ENCODE results near the gene CBX2. TPM values are rescaled to one million over a fixed set of nuclear protein-coding genes. Genes with fewer than 3 reads are reported as not detected.

CBX2 gene
- total and polyA plus RNA-seq, 2 of the 4 experiments (the other 2 are of a cell fraction): 2.0 to 3.2 TPM

DNA sequence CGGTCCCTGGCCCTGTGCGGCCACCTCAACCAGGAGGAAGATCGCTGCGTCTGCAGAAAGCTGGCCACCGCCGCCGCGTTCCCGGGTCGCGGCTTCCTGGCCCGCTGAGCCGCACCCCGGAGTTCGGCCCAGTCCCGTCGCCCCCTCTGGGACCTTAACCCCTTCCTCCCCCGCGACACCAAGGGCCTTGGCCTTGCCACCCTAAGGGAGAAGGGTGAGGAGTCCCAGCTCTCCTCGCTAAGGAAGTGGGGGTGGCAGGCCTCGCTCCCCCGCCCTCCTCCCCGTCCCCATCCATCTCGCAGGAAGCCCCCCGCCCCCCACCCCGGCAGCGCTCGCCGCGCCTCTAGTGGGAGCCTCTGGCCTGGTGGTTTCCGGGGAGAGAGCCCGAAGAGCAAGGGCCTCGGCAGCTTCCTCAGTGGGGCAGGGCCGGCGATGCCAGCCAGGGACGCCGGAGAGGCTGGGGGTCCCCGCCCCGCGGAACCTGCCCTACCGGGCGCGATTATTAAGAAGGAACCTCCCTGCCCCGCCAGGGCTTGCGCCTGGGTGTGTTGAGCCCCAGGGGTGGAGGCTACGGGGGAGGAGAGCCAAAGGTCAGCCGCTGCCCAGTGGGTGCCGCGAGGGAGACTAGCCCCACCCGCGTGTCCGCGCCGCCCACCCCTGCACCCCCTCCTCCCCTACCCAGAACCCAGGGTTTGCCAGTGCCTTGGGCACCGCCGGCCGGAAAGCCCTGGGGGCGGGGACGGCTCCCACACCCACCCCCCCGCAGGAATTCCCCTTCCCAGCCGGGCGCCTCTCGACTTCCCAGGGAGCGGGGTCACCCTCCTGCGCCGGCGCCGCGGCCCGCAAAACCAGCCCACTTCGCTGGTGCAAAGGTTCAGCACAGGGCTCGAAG is 54.5 kb downstream of the CBX2 start:
- Histone ChIP-seq H4K20me1 (ENCODE audit: insufficient read depth, low read length) (peaks cover 48% of the 10 kb centered on the region), H2BK120ac (ENCODE audit: low read depth, low read length) (no peak overlapping the region), H3K9me1 (ENCODE audit: insufficient read depth, low read length) (peaks cover 6% of the 10 kb centered on the region; the same call in 1 of the 2 replicates), H4K8ac (ENCODE audit: low read depth in 2 of 2, low read length in 2 of 2) (0 out of 4 replicates have a peak overlapping the region, but pooled peaks of 1 of the 2 experiments have one; percentile 56), H3K27ac (ENCODE audit: insufficient read depth, low read length) (no peak overlapping the region), H3K23ac (ENCODE audit: low read depth, low read length) (no peak overlapping the region), H3K4me1 (ENCODE audit: control insufficient read depth, insufficient read depth, low read length) (peaks cover 20% of the 10 kb centered on the region), H2BK5ac (ENCODE audit: low read depth, low read length, poor library complexity, severe bottlenecking) (no peak overlapping the region), H3K4me3 (ENCODE audit: insufficient read depth, low read depth, low read length) (no peak overlapping the region), H2AK5ac (ENCODE audit: low read depth, low read length) (peak overlapping the region; percentile 48; the same call in 1 of the 2 replicates), H3K14ac (replicated peaks; ENCODE audit: low read depth, low read length) (0 out of 2 replicates have a peak overlapping the region, but pooled peaks have one; percentile 32), H3K4me2 (ENCODE audit: low read depth, low read length) (peak overlapping the region; percentile 36; the same call in 1 of the 2 replicates), H3K56ac (ENCODE audit: extremely low read depth, insufficient read depth, low read length) (no peak overlapping the region), H3K9me3 (ENCODE audit: control insufficient read depth, insufficient read depth, low read length) (no peaks in the 10 kb centered on the region), H2BK20ac (ENCODE audit: low read depth, low read length) (no peak overlapping the region), H4K5ac (ENCODE audit: low read depth, low read length) (no peak overlapping the region), H2AFZ (replicated peaks; ENCODE audit: low read length, poor library complexity) (peak overlapping the region; percentile 23), H2BK15ac (ENCODE audit: low read depth, low read length) (no peak overlapping the region), H4K91ac (ENCODE audit: insufficient read depth, low read depth, low read length) (no peak overlapping the region), H3K36me3 (ENCODE audit: control insufficient read depth, insufficient read depth, low read length) (peaks cover 21% of the 10 kb centered on the region; the same call in 1 of the 2 replicates), H3K4ac (ENCODE audit: low read depth, low read length) (no peak overlapping the region), H3K18ac (ENCODE audit: low read depth, low read length) (no peak overlapping the region), H3K79me1 (ENCODE audit: low read depth in 1 of 2, low read length in 2 of 2) (peaks cover 4 to 42% of the 10 kb centered on the region in 2 experiments), H3K27me3 (ENCODE audit: control insufficient read depth, insufficient read depth, low read length) (no peaks in the 10 kb centered on the region), H3K9ac (ENCODE audit: low read depth, low read length) (no peak overlapping the region), H2AK9ac (replicated peaks; ENCODE audit: low read depth, low read length, poor library complexity) (peak overlapping the region; percentile 85)
- 33% methylated on average over 24 of the region's 72 CpGs; no CpG with 5 or more reads in 1 of the 2 experiments for WGBS, 2 experiments (ENCODE audit: extremely low coverage in 2 of 2, insufficient read length in 1 of 2)
- TF ChIP-seq MAFK (IDR thresholded peaks at IDR 0.05; ENCODE audit: low read depth, low read length) (no peak), SMC3 (IDR thresholded peaks at IDR 0.05; ENCODE audit: low read depth, low read length) (no peak), NFE2L2 (IDR thresholded peaks at IDR 0.05; ENCODE audit: low read depth, low read length) (no peak), RCOR1 (IDR thresholded peaks at IDR 0.05; ENCODE audit: insufficient replicate concordance, low read length) (no peak), BHLHE40 (IDR thresholded peaks at IDR 0.05; ENCODE audit: low read depth, low read length) (no peak), MAZ (IDR thresholded peaks at IDR 0.05; ENCODE audit: borderline replicate concordance, low read depth, low read length) (peak; percentile 94), POLR2A (IDR thresholded peaks at IDR 0.05; ENCODE audit: low read depth, low read length) (no peak)
- TF ChIP-seq, protein P1, sequence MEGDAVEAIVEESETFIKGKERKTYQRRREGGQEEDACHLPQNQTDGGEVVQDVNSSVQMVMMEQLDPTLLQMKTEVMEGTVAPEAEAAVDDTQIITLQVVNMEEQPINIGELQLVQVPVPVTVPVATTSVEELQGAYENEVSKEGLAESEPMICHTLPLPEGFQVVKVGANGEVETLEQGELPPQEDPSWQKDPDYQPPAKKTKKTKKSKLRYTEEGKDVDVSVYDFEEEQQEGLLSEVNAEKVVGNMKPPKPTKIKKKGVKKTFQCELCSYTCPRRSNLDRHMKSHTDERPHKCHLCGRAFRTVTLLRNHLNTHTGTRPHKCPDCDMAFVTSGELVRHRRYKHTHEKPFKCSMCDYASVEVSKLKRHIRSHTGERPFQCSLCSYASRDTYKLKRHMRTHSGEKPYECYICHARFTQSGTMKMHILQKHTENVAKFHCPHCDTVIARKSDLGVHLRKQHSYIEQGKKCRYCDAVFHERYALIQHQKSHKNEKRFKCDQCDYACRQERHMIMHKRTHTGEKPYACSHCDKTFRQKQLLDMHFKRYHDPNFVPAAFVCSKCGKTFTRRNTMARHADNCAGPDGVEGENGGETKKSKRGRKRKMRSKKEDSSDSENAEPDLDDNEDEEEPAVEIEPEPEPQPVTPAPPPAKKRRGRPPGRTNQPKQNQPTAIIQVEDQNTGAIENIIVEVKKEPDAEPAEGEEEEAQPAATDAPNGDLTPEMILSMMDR (conservative IDR thresholded peaks at IDR 0.05; ENCODE audit: low read depth, low read length): no peak
- DNase-seq (no peak), ATAC-seq (ENCODE audit: low read depth) (peak; percentile 10)
- dilution Hi-C loops (cut with HindIII; ENCODE audit: low sequenced_read_pairs, unreplicated experiment) (no loop called here), in situ Hi-C loops (cut with MboI; ENCODE audit: low sequenced_read_pairs) (no loop called here), intact Hi-C loops (cut with micrococcal nuclease) (no loop called here)
- no TSS peak for BruUV-seq (replicated peaks)
- ChIA-PET POLR2A (ENCODE audit: unreplicated experiment) (interaction anchor here (0.6 kb wide), 1 partner anchor 100 kb away, joined by 9 read pairs; no protein-coding TSS in a partner anchor), CTCF (no interaction called here)
